GM18498 (cell line): Measurements from ENCODE around the gene COL4A2.
A peak's percentile ranks its signal among the peaks of the same experiment; 100 is the strongest.

Source experiments
- ATAC-seq: cut with Tn5 transposase; IDR thresholded peaks from one replicate; pipeline ENCODE4 v1.9.1; 2021; ENCODE audit warnings: mild to moderate bottlenecking, moderate library complexity; ENCODE audit not compliant: unreplicated experiment

Gene COL4A2

GRCh38 chr13:110351636-110352420 lies 44.7 kb downstream of the COL4A2 start:
- no peak for ATAC-seq

GRCh38 chr13:110352735-110353134 lies 45.7 kb downstream of the COL4A2 start:
- no peak for ATAC-seq

- ATAC-seq: no peak
These were observed 46.4 kb downstream of the COL4A2 start for GRCh38 chr13:110353339-110353977.

GRCh38 chr13:110354123-110354627 lies 47.1 kb downstream of the COL4A2 start:
- no peak for ATAC-seq

GRCh38 chr13:110354715-110355473 lies 47.8 kb downstream of the COL4A2 start:
- no peak for ATAC-seq

- no peak for ATAC-seq
These were observed 49.3 kb downstream of the COL4A2 start for GRCh38 chr13:110356362-110356761.

GRCh38 chr13:110358381-110358780 lies 51.3 kb downstream of the COL4A2 start:
- no peak for ATAC-seq

- no peak for ATAC-seq
These were observed 52.8 kb downstream of the COL4A2 start for GRCh38 chr13:110359840-110360301.

- no peak for ATAC-seq
These were observed 53.5 kb downstream of the COL4A2 start for GRCh38 chr13:110360598-110360997.

- ATAC-seq: no peak
These were observed 54.4 kb downstream of the COL4A2 start for GRCh38 chr13:110361365-110361911.

- no peak for ATAC-seq
These were observed 55.9 kb downstream of the COL4A2 start for GRCh38 chr13:110363010-110363409.

- no peak for ATAC-seq
These were observed 57.0 kb downstream of the COL4A2 start for GRCh38 chr13:110364081-110364480.

- no peak for ATAC-seq
These were observed 58.8 kb downstream of the COL4A2 start for GRCh38 chr13:110365876-110366275.

- no peak for ATAC-seq
These were observed 59.6 kb downstream of the COL4A2 start for GRCh38 chr13:110366733-110367132.

GRCh38 chr13:110367620-110368019 lies 60.5 kb downstream of the COL4A2 start:
- ATAC-seq: no peak

GRCh38 chr13:110368408-110368807 lies 61.3 kb downstream of the COL4A2 start:
- no peak for ATAC-seq

GRCh38 chr13:110369400-110369799 lies 62.3 kb downstream of the COL4A2 start:
- no peak for ATAC-seq

GRCh38 chr13:110371550-110372465 lies 64.7 kb downstream of the COL4A2 start:
- ATAC-seq: peak; percentile 60

- ATAC-seq: no peak
These were observed 65.6 kb downstream of the COL4A2 start for GRCh38 chr13:110372676-110373075.

GRCh38 chr13:110373617-110374016 lies 66.5 kb downstream of the COL4A2 start:
- no peak for ATAC-seq
